ENCODE measurements around the gene SCGB1C1. TPM values are rescaled to one million over a fixed set of nuclear protein-coding genes. Genes with fewer than 3 reads are reported as not detected.

Gene SCGB1C1
- total and polyA plus RNA-seq, 4 donors, result not detected

DNA sequence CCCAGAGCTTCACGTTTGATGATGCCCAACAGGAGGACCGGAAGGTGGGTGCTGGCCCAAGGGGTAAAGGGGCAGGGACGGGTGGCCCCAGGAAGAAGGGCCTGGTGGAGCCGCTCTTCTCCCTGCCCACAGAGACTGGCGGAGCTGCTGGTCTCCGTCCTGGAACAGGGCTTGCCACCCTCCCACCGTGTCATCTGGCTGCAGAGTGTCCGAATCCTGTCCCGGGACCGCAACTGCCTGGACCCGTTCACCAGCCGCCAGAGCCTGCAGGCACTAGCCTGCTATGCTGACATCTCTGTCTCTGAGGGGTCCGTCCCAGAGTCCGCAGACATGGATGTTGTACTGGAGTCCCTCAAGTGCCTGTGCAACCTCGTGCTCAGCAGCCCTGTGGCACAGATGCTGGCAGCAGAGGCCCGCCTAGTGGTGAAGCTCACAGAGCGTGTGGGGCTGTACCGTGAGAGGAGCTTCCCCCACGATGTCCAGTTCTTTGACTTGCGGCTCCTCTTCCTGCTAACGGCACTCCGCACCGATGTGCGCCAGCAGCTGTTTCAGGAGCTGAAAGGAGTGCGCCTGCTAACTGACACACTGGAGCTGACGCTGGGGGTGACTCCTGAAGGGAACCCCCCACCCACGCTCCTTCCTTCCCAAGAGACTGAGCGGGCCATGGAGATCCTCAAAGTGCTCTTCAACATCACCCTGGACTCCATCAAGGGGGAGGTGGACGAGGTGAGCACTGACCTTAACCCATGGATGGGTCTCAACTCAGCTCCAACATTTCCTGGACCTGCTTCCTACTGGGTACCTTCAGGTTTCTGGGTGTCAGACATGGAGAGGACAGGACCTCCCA lies 16.6 kb downstream of the SCGB1C1 start:
- no peaks in the 10 kb centered on the region for H3K27me3 ChIP-seq (ENCODE audit: control insufficient read depth in 3 of 3, insufficient read depth in 3 of 3, low read length in 2 of 3)
- peak overlapping the region; percentile 73 to 97 for H3K27ac ChIP-seq (ENCODE audit: low read depth in 1 of 2, low read length in 1 of 2)
- H3K9me3 ChIP-seq (ENCODE audit: control insufficient read depth in 4 of 4, insufficient read depth in 3 of 4, low read length in 3 of 4), result no peaks in the 10 kb centered on the region
- TF ChIP-seq, protein P1, sequence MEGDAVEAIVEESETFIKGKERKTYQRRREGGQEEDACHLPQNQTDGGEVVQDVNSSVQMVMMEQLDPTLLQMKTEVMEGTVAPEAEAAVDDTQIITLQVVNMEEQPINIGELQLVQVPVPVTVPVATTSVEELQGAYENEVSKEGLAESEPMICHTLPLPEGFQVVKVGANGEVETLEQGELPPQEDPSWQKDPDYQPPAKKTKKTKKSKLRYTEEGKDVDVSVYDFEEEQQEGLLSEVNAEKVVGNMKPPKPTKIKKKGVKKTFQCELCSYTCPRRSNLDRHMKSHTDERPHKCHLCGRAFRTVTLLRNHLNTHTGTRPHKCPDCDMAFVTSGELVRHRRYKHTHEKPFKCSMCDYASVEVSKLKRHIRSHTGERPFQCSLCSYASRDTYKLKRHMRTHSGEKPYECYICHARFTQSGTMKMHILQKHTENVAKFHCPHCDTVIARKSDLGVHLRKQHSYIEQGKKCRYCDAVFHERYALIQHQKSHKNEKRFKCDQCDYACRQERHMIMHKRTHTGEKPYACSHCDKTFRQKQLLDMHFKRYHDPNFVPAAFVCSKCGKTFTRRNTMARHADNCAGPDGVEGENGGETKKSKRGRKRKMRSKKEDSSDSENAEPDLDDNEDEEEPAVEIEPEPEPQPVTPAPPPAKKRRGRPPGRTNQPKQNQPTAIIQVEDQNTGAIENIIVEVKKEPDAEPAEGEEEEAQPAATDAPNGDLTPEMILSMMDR (IDR thresholded peaks at IDR 0.05; ENCODE audit: control extremely low read depth, extremely low read depth), result no peak
- H3K4me3 ChIP-seq, result peak overlapping the region; percentile 61
- H3K36me3 ChIP-seq (ENCODE audit: control insufficient read depth in 4 of 4, insufficient read depth in 4 of 4, low read length in 4 of 4), result peaks cover 8 to 48% (median 46%) of the 10 kb centered on the region in 4 donors
- peaks cover 0 to 28% (median 18%) of the 10 kb centered on the region in 5 donors for H3K4me1 ChIP-seq (ENCODE audit: control insufficient read depth in 5 of 5, insufficient read depth in 5 of 5, low read length in 5 of 5)
- 48 to 58% methylated on average over 29 of the region's 29 CpGs for WGBS, 2 donors
- no peak for DNase-seq
- ATAC-seq (ENCODE audit: insufficient read depth, low FRiP score), result no peak
- peak overlapping the region in 1 of 2 donors; percentile 70 for H3K9ac ChIP-seq (ENCODE audit: insufficient read depth in 1 of 2, low read length in 2 of 2)

- H3K4me3 ChIP-seq, result no peak overlapping the region
- ATAC-seq (ENCODE audit: insufficient read depth, low FRiP score) (no peak), DNase-seq (no peak)
- H3K27me3 ChIP-seq (ENCODE audit: control insufficient read depth in 3 of 3, insufficient read depth in 3 of 3, low read length in 2 of 3), result no peaks in the 10 kb centered on the region
- no peaks in the 10 kb centered on the region for H3K9me3 ChIP-seq (ENCODE audit: control insufficient read depth in 4 of 4, insufficient read depth in 3 of 4, low read length in 3 of 4)
- H3K27ac ChIP-seq (ENCODE audit: low read depth in 1 of 2, low read length in 1 of 2), result peak overlapping the region in 1 of 2 donors; percentile 33
- H3K36me3 ChIP-seq (ENCODE audit: control insufficient read depth in 4 of 4, insufficient read depth in 4 of 4, low read length in 4 of 4), result peaks cover 11 to 49% (median 46%) of the 10 kb centered on the region in 4 donors
- peak overlapping the region in 1 of 2 donors; percentile 26 for H3K9ac ChIP-seq (ENCODE audit: insufficient read depth in 1 of 2, low read length in 2 of 2)
- TF ChIP-seq, protein P1 (IDR thresholded peaks at IDR 0.05; ENCODE audit: control extremely low read depth, extremely low read depth), result no peak
- WGBS, 2 donors, result 88 to 94% methylated on average over 9 of the region's 9 CpGs
- H3K4me1 ChIP-seq (ENCODE audit: control insufficient read depth in 5 of 5, insufficient read depth in 5 of 5, low read length in 5 of 5), result peaks cover 0 to 28% (median 18%) of the 10 kb centered on the region in 5 donors
Observed at GRCh38 chr11:210122-210802, 17.4 kb downstream of the SCGB1C1 start.

DNA sequence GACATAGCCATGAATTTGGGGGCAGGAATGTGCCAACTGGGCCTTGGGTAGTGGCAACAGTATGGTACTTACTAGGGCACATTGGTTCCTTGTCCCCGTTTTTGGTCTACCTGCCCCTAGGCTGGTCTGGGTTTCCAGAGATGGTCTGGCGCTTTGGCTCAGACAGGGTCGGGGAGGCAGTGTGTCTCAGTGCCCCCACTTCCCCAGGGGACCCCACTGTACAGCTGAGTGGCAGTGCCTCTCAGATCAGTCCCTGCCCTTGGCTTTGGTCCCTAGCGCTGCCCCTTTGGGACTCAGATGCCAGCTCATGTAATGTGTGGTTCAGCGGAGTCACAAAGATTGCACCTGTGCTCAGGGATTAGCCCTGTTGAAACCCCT lies 17.9 kb downstream of the SCGB1C1 start:
- no peak overlapping the region for H3K9ac ChIP-seq (ENCODE audit: insufficient read depth in 1 of 2, low read length in 2 of 2)
- no peak for DNase-seq
- peak overlapping the region in 1 of 2 donors; percentile 29 for H3K27ac ChIP-seq (ENCODE audit: low read depth in 1 of 2, low read length in 1 of 2)
- TF ChIP-seq, protein P1 (IDR thresholded peaks at IDR 0.05; ENCODE audit: control extremely low read depth, extremely low read depth), result no peak
- WGBS, 2 donors, result 91 to 93% methylated on average over 5 of the region's 5 CpGs
- ATAC-seq (ENCODE audit: insufficient read depth, low FRiP score), result no peak
- H3K4me3 ChIP-seq, result no peak overlapping the region
- peaks cover 11 to 45% (median 45%) of the 10 kb centered on the region in 4 donors for H3K36me3 ChIP-seq (ENCODE audit: control insufficient read depth in 4 of 4, insufficient read depth in 4 of 4, low read length in 4 of 4)
- peaks cover 0 to 26% (median 15%) of the 10 kb centered on the region in 5 donors for H3K4me1 ChIP-seq (ENCODE audit: control insufficient read depth in 5 of 5, insufficient read depth in 5 of 5, low read length in 5 of 5)
- H3K27me3 ChIP-seq (ENCODE audit: control insufficient read depth in 3 of 3, insufficient read depth in 3 of 3, low read length in 2 of 3), result no peaks in the 10 kb centered on the region
- no peaks in the 10 kb centered on the region for H3K9me3 ChIP-seq (ENCODE audit: control insufficient read depth in 4 of 4, insufficient read depth in 3 of 4, low read length in 3 of 4)
